Psoas muscle (tissue), 8 donors: ENCODE data around the gene DDX18. TPM values are rescaled to one million over a fixed set of nuclear protein-coding genes. Genes with fewer than 3 reads are reported as not detected.

ENCODE experiments used
- ATAC-seq, 4 donors: fragments of 200-7000 bp; cut with Tn5 transposase; one replicate each; pipeline ENCODE4 v1.9.1; 2020; ENCODE audit warnings: moderate library complexity in 3 of 4, mild to moderate bottlenecking in 2 of 4
- DNase-seq, 2 donors: peaks; one replicate each; pipeline ENCODE4 v3.0.0-alpha.2; 2020
- H3K27ac ChIP-seq: fragments of 200-600 bp; one replicate; pipeline ENCODE4 v1.8.0; 2022
- H3K27me3 ChIP-seq, 3 donors: fragments of 200-600 bp in 1 of 3; one replicate each; pipeline versions ENCODE4 v1.6.1 to v1.8.0; 2013 to 2022; ENCODE audit warnings: low read length in 2 of 3, mild to moderate bottlenecking in 2 of 3, moderate library complexity in 1 of 3; ENCODE audit not compliant: insufficient read depth in 3 of 3
- H3K36me3 ChIP-seq, 2 donors: fragments of 200-600 bp in 1 of 2; one replicate each; pipeline versions ENCODE4 v1.6.1 to v1.8.0; 2013 to 2022; ENCODE audit warnings: low read depth in 1 of 2, mild to moderate bottlenecking in 1 of 2, moderate library complexity in 1 of 2; ENCODE audit not compliant: insufficient read depth in 1 of 2
- H3K4me1 ChIP-seq: fragments of 200-600 bp; one replicate; pipeline ENCODE4 v1.8.0; 2022
- H3K4me3 ChIP-seq: fragments of 200-600 bp; one replicate; pipeline ENCODE4 v1.8.0; 2022; ENCODE audit warnings: mild to moderate bottlenecking
- H3K9me3 ChIP-seq: fragments of 200-600 bp; one replicate; pipeline ENCODE4 v1.8.0; 2022
- CTCF ChIP-seq: fragments of 200-600 bp; IDR thresholded peaks from one replicate; pipeline ENCODE4 v1.8.0; 2022; ENCODE audit warnings: antibody characterized with exemption
- WGBS, 3 donors: extraction: QIAGEN DNeasy Blood & Tissue Kit; methylation state at CpG; one replicate each; pipeline versions ENCODE4 v1.1.6 to v1.1.7; 2013; 5-methylcytosine and 5-hydroxymethylcytosine counted together
- intact Hi-C, 2 donors: fragments of 100-400 bp; cut with DNase I; formaldehyde crosslinking; loops; one replicate each; pipeline versions ENCODE4 v1.11.0 to v1.14.2; 2022
- long read RNA-seq, 2 donors: library from polyadenylated mRNA; unstranded; transcript quantifications; one replicate each; pipeline ENCODE4 v2.0.0, GENCODE V29; 2021
- polyA plus RNA-seq, 3 donors: library from polyadenylated mRNA; stranded (reverse); fragments of 200-250 nt; gene quantifications; one replicate each; pipeline ENCODE4 v1.2.3, GENCODE V29; 2013
- total RNA-seq, 4 donors: library from RNA; stranded (reverse); fragmentation: NEBNext Ultra II Directional in 2 of 4; extraction: Animal tissue kit (Norgen Biotek cat#: 25700) in 2 of 4; gene quantifications; one replicate each; pipeline versions ENCODE4 v1.2.1 to v1.2.4, GENCODE V29; 2021 to 2023
- donor health status: healthy with polysubstance abuse.
- donor health status: DM: no; HTN: no; CAD: no; lungs with moderate emphysema.
- donor health status: Bipolar disorder and iron deficiency.
- donor health status: healthy.
- donor health status: DM: yes; HTN: yes; CAD: no.
- donor health status: DM: no; HTN: no; CAD: no.
- donor health status: DM: no; HTN: no; CAD: no.
- donor health status: DM: yes; HTN: yes; CAD: no.

The DDX18 gene
- total RNA-seq: 10 to 100 TPM; 24.5 to 33.4 (median 30.4) TPM
- polyA plus RNA-seq: 10 to 100 TPM; 12.6 to 31.2 (median 28.9) TPM
- long read RNA-seq, donor 1, transcript DDX18-201 (14 exons, 3,796 nt): major isoform, 9 of 14 reads
- long read RNA-seq, donor 1, partial matches to known transcripts: 3 of 14 reads
- long read RNA-seq, donor 1, other reads (novel, unspliced or antisense): 2 of 14 reads
- long read RNA-seq, donor 2, transcript DDX18-201 (14 exons, 3,796 nt): major isoform, 10 of 23 reads
- long read RNA-seq, donor 2, partial matches to known transcripts: 11 of 23 reads
- long read RNA-seq, donor 2, other reads (novel, unspliced or antisense): 2 of 23 reads

GRCh38 chr2:117814417-117815264 lies at the start of gene DDX18:
Gene DDX18, plus strand, starts transcription at chr2:117814691. Its CDS starts 87 bp downstream, at chr2:117814778.
- peaks cover 24% of the 10 kb centered on the region for H3K4me1 ChIP-seq
- no peaks in the 10 kb centered on the region for H3K9me3 ChIP-seq
- DNase-seq (peak; percentile 97 to 98), ATAC-seq (peak; percentile 98 to 99 (median 98))
- peak within 1 kb of the TSS; percentile 90 for H3K4me3 ChIP-seq
- WGBS, 3 donors: 0 to 1% (median 0%) methylated on average over 56 to 57 of the region's 57 CpGs
- H3K27ac ChIP-seq: peak within 1 kb of the TSS; percentile 96
- peak; percentile 98 for TF ChIP-seq CTCF
- H3K27me3 ChIP-seq: no peaks in the 10 kb centered on the region
- H3K36me3 ChIP-seq: peaks cover 6 to 33% of the 10 kb centered on the region in 2 donors
- intact Hi-C loops: loop anchor here (5.0 kb wide), 3 partner anchors 188 to 278 kb away; partner anchors contain the start of gene CCDC93 (in 1 of the 2)

- no peak for TF ChIP-seq CTCF
- no peak for DNase-seq
- Histone ChIP-seq H3K9me3 (no peaks in the 10 kb centered on the region), H3K4me3 (no peak overlapping the region), H3K4me1 (no peaks in the 10 kb centered on the region), H3K27me3 (peaks cover 0 to 6% (median 0%) of the 10 kb centered on the region in 3 donors), H3K27ac (no peak overlapping the region), H3K36me3 (no peaks in the 10 kb centered on the region)
- intact Hi-C loops: no loop called here
- ATAC-seq: no peak
- 58 to 76% (median 63%) methylated on average over 1 of the region's 1 CpG for WGBS, 3 donors
Observed at GRCh38 chr2:117770730-117771129, 43.8 kb upstream of the DDX18 start.

GRCh38 chr2:117771969-117772630 lies 42.4 kb upstream of the DDX18 start:
- ATAC-seq (no peak), DNase-seq (no peak)
- H3K9me3 ChIP-seq: no peaks in the 10 kb centered on the region
- TF ChIP-seq CTCF: no peak
- 16 to 36% (median 30%) methylated on average over 4 of the region's 4 CpGs for WGBS, 3 donors
- H3K4me1 ChIP-seq: no peaks in the 10 kb centered on the region
- intact Hi-C loops: no loop called here
- no peak overlapping the region for H3K4me3 ChIP-seq
- H3K36me3 ChIP-seq: no peaks in the 10 kb centered on the region
- H3K27me3 ChIP-seq: peaks cover 0 to 6% (median 0%) of the 10 kb centered on the region in 3 donors
- H3K27ac ChIP-seq: no peak overlapping the region

- no peak for ATAC-seq
Observed at GRCh38 chr2:117774716-117775115, 39.8 kb upstream of the DDX18 start.

More at GRCh38 chr2:117774716-117775115, 39.8 kb upstream of the DDX18 start:
- intact Hi-C loops: no loop called here
- Histone ChIP-seq H3K4me3 (no peak overlapping the region), H3K27ac (no peak overlapping the region), H3K9me3 (no peaks in the 10 kb centered on the region), H3K4me1 (no peaks in the 10 kb centered on the region), H3K27me3 (peaks cover 0 to 6% (median 0%) of the 10 kb centered on the region in 3 donors), H3K36me3 (no peaks in the 10 kb centered on the region)
- no peak for TF ChIP-seq CTCF
- 45 to 57% (median 55%) methylated on average over 1 of the region's 1 CpG for WGBS, 3 donors
- DNase-seq: no peak
